IMR-90 (cell line): ENCODE data around the gene ZCCHC17. TPM values are rescaled to one million over a fixed set of nuclear protein-coding genes. Genes with fewer than 3 reads are reported as not detected.

Experiments used
- ATAC-seq: fragments of 200-7000 bp; cut with Tn5 transposase; 2 replicates; pipeline ENCODE4 v1.9.1; 2020; ENCODE audit warnings: low read depth, mild to moderate bottlenecking, moderate library complexity
- BruUV-seq: library from RNA; stranded (reverse); fragments of 400-500 nt; replicated peaks from 2 replicates; lab custom pipeline; 2021; lab: Mats Ljungman, UMichigan
- CTCF ChIA-PET: fragments of 300-600 bp; formaldehyde crosslinking; extraction: SDS; loops from one replicate; lab custom pipeline; 2021; ENCODE audit warnings: antibody characterized with exemption; lab: Yijun Ruan, JAX
- POLR2A ChIA-PET: fragments of 300-600 bp; sonication (Branson Sonifier 250); formaldehyde crosslinking; loops from one replicate; lab custom pipeline; 2022; ENCODE audit warnings: antibody characterized with exemption; ENCODE audit not compliant: unreplicated experiment; lab: Charles Lee
- DNase-seq: peaks from one replicate; pipeline ENCODE4 v3.0.0; 2013
- H2AFZ ChIP-seq: replicated peaks from 2 replicates; pipeline ENCODE3; 2013; ENCODE audit warnings: low read length, mild to moderate bottlenecking; ENCODE audit not compliant: poor library complexity
- H2AK5ac ChIP-seq: 2 replicates; pipeline ENCODE4 v1.6.1; 2013; ENCODE audit warnings: low read depth, low read length, inconsistent platforms
- H2AK9ac ChIP-seq: replicated peaks from 2 replicates; pipeline ENCODE3; 2013; ENCODE audit warnings: mild to moderate bottlenecking, low read depth, low read length, moderate library complexity; ENCODE audit not compliant: poor library complexity
- H2BK120ac ChIP-seq: 2 replicates; pipeline ENCODE4 v1.6.1; 2013; ENCODE audit warnings: low read depth, low read length, inconsistent platforms
- H2BK15ac ChIP-seq: 3 replicates; pipeline ENCODE4 v1.6.1; 2013; ENCODE audit warnings: low read depth, low read length, inconsistent platforms
- H2BK20ac ChIP-seq: 2 replicates; pipeline ENCODE4 v1.6.1; 2013; ENCODE audit warnings: low read depth, mild to moderate bottlenecking, inconsistent platforms, low read length, moderate library complexity
- H2BK5ac ChIP-seq: 2 replicates; pipeline ENCODE4 v1.6.1; 2013; ENCODE audit warnings: mild to moderate bottlenecking, low read depth, low read length, inconsistent platforms; ENCODE audit not compliant: poor library complexity, severe bottlenecking
- H3K14ac ChIP-seq: replicated peaks from 2 replicates; pipeline ENCODE4 v1.6.1; 2013; ENCODE audit warnings: low read depth, low read length, inconsistent platforms
- H3K18ac ChIP-seq: 2 replicates; pipeline ENCODE4 v1.6.1; 2013; ENCODE audit warnings: low read depth, low read length, control low read depth
- H3K23ac ChIP-seq: 2 replicates; pipeline ENCODE4 v1.6.1; 2013; ENCODE audit warnings: low read depth, low read length, inconsistent platforms
- H3K27ac ChIP-seq: 2 replicates; pipeline ENCODE4 v1.5.1; 2013; ENCODE audit warnings: mild to moderate bottlenecking, control low read depth, low read length; ENCODE audit not compliant: insufficient read depth
- H3K27me3 ChIP-seq: 2 replicates; pipeline ENCODE4 v1.6.1; 2013; ENCODE audit warnings: low read length; ENCODE audit not compliant: control insufficient read depth, insufficient read depth
- H3K36me3 ChIP-seq: 2 replicates; pipeline ENCODE4 v1.6.1; 2013; ENCODE audit warnings: low read length, mixed read lengths; ENCODE audit not compliant: control insufficient read depth, insufficient read depth
- H3K4ac ChIP-seq: 2 replicates; pipeline ENCODE4 v1.6.1; 2013; ENCODE audit warnings: low read depth, low read length, inconsistent platforms
- H3K4me1 ChIP-seq: 2 replicates; pipeline ENCODE4 v1.6.1; 2013; ENCODE audit warnings: low read length, mixed read lengths; ENCODE audit not compliant: control insufficient read depth, insufficient read depth
- H3K4me2 ChIP-seq: 2 replicates; pipeline ENCODE4 v1.6.1; 2013; ENCODE audit warnings: low read depth, mild to moderate bottlenecking, control low read depth, low read length, moderate library complexity
- H3K4me3 ChIP-seq: 2 replicates; pipeline ENCODE4 v1.5.1; 2013; ENCODE audit warnings: low read depth, mild to moderate bottlenecking, control low read depth, low read length, moderate library complexity; ENCODE audit not compliant: insufficient read depth
- H3K56ac ChIP-seq: 2 replicates; pipeline ENCODE4 v1.6.1; 2013; ENCODE audit warnings: low read length, inconsistent platforms; ENCODE audit not compliant: insufficient read depth; ENCODE audit errors: extremely low read depth
- H3K79me1 ChIP-seq, 2 experiments: 2 replicates each; pipeline ENCODE4 v1.6.1; 2013; ENCODE audit warnings: low read length in 2 of 2, inconsistent platforms in 1 of 2, low read depth in 1 of 2
- H3K9ac ChIP-seq: 2 replicates; pipeline ENCODE4 v1.6.1; 2013; ENCODE audit warnings: low read depth, low read length, control low read depth
- H3K9me1 ChIP-seq: 2 replicates; pipeline ENCODE4 v1.6.1; 2013; ENCODE audit warnings: low read length, inconsistent platforms; ENCODE audit not compliant: insufficient read depth
- H3K9me3 ChIP-seq: 2 replicates; pipeline ENCODE4 v1.6.1; 2013; ENCODE audit warnings: low read length; ENCODE audit not compliant: control insufficient read depth, insufficient read depth
- H4K20me1 ChIP-seq: 2 replicates; pipeline ENCODE4 v1.6.1; 2013; ENCODE audit warnings: low read length, inconsistent platforms; ENCODE audit not compliant: insufficient read depth
- H4K5ac ChIP-seq: 2 replicates; pipeline ENCODE4 v1.6.1; 2013; ENCODE audit warnings: mild to moderate bottlenecking, low read depth, low read length, control low read depth
- H4K8ac ChIP-seq, 2 experiments: 2 replicates each; pipeline ENCODE4 v1.6.1; 2013; ENCODE audit warnings: low read depth in 2 of 2, low read length in 2 of 2, control low read depth in 1 of 2, inconsistent platforms in 1 of 2
- H4K91ac ChIP-seq: 2 replicates; pipeline ENCODE4 v1.6.1; 2013; ENCODE audit warnings: low read depth, low read length, inconsistent platforms; ENCODE audit not compliant: insufficient read depth
- MAZ ChIP-seq: IDR thresholded peaks from 2 replicates; pipeline ENCODE4 v1.6.1; 2012; ENCODE audit warnings: low read depth, mild to moderate bottlenecking, low read length, improper control_type of control experiment, moderate library complexity, borderline replicate concordance
- NFE2L2 ChIP-seq: fragments of 150-350 bp; IDR thresholded peaks from 2 replicates; pipeline ENCODE4 v1.6.1; 2016; ENCODE audit warnings: low read depth, mild to moderate bottlenecking, low read length
- RCOR1 ChIP-seq: IDR thresholded peaks from 2 replicates; pipeline ENCODE4 v1.6.1; 2012; ENCODE audit warnings: mild to moderate bottlenecking, low read length, improper control_type of control experiment; ENCODE audit not compliant: insufficient replicate concordance
- WGBS, 2 experiments: methylation state at CpG; one replicate each; pipeline versions ENCODE4 v1.1.5 to v1.1.7; 2013; ENCODE audit warnings: missing lambda C conversion rate in 2 of 2; ENCODE audit not compliant: insufficient read length in 1 of 2; ENCODE audit errors: extremely low coverage in 2 of 2; 5-methylcytosine and 5-hydroxymethylcytosine counted together
- dilution Hi-C: fragments of 300-500 bp; cut with HindIII; formaldehyde crosslinking; loops from one replicate; pipeline ENCODE4 v1.14.3; 2018; ENCODE audit warnings: low sequenced_read_pairs; ENCODE audit not compliant: unreplicated experiment
- in situ Hi-C: fragments of 300-500 bp; cut with MboI; formaldehyde crosslinking; loops from 3 replicates; pipeline ENCODE4 v1.14.3; 2019; ENCODE audit warnings: low sequenced_read_pairs, inconsistent platforms, mixed read lengths
- intact Hi-C: fragments of 100-400 bp; cut with micrococcal nuclease; formaldehyde crosslinking; loops from 2 replicates; pipeline ENCODE4 v1.10.0; 2022
- polyA plus RNA-seq, 3 experiments: library from polyadenylated mRNA; depleted of rRNA; stranded (reverse); fragments of >200 nt; gene quantifications; 2 replicates each; pipeline ENCODE4 v1.2.3, GENCODE V29; 2012; ENCODE audit warnings: low replicate concordance in 1 of 3
- total RNA-seq: library from RNA; depleted of rRNA; stranded (reverse); fragments of >200 nt; gene quantifications from 2 replicates; pipeline ENCODE4 v1.2.3, GENCODE V29; 2012

ZCCHC17 gene
- total and polyA plus RNA-seq, 2 of the 4 experiments (the other 2 are of a cell fraction): 48.4 to 48.9 TPM

DNA sequence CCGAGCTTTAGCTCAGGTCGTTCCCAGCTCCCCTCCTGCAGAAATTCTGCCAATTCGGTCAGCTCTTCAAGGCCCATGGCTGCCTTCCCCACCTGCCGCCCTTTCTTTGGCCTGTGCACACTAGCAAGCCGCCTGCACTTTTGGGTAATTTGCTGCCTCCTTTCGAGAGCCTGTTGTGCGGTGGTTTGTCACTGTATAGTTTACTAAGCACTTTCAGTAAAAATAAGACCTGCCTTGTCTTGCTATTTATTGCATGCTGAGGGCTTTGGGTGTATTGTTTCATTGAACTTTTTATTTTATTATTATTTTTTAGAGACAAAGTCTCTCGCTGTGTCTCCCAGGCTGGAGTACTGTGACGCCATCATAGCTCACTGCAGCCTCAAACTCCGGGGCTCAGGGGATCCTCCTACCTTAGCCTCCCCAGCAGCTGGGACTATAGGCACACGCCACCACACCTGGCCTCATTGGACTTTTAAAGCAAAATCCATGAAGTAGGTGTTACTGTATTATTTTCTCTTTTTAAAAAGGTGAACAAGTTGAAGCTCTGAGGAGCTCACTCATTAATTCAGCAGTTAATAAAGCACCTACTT is 77.2 kb downstream of the ZCCHC17 start:
- BruUV-seq: no TSS peak
- WGBS, 2 experiments: 0% methylated on average over 3 of the region's 11 CpGs; no CpG with 5 or more reads in 1 of the 2 experiments
- dilution Hi-C loops: no loop called here

More for the DNA sequence above, 77.2 kb downstream of the ZCCHC17 start:
- H2BK120ac ChIP-seq: no peak overlapping the region
- H3K27ac ChIP-seq: no peak overlapping the region
- peaks cover 7% of the 10 kb centered on the region for H3K4me1 ChIP-seq
- TF ChIP-seq NFE2L2 (no peak), RCOR1 (no peak), MAZ (no peak)
- H3K23ac ChIP-seq: no peak overlapping the region
- no peaks in the 10 kb centered on the region for H3K27me3 ChIP-seq
- no peak overlapping the region for H3K4ac ChIP-seq
- CTCF ChIA-PET: interaction anchor here (0.9 to 1.1 kb wide), 3 partner anchors 14 to 48 kb away, joined by 3 to 5 read pairs (median 4); no protein-coding TSS in a partner anchor
- DNase-seq (no peak), ATAC-seq (no peak)
- in situ Hi-C loops: no loop called here
- H4K8ac ChIP-seq: peak overlapping the region in 1 of 2 experiments; percentile 68; a peak in 2 of 4 replicates
- peak overlapping the region; percentile 46 for H2AK9ac ChIP-seq
- no peak overlapping the region; the same call in 1 of the 2 replicates for H2AK5ac ChIP-seq
- peak overlapping the region; percentile 88 for H2AFZ ChIP-seq
- no peaks in the 10 kb centered on the region for H4K20me1 ChIP-seq
- H4K5ac ChIP-seq: 0 out of 2 replicates have a peak overlapping the region, but pooled peaks have one; percentile 56
- no peaks in the 10 kb centered on the region for H3K36me3 ChIP-seq
- peak overlapping the region; percentile 26; the same call in 1 of the 2 replicates for H3K9ac ChIP-seq
- POLR2A ChIA-PET: interaction anchor here (0.6 kb wide), 1 partner anchor 598 kb away, joined by 11 read pairs; no protein-coding TSS in a partner anchor
- peak overlapping the region; percentile 78 for H3K4me2 ChIP-seq
- peak overlapping the region; percentile 27; the same call in 1 of the 2 replicates for H4K91ac ChIP-seq
- H3K4me3 ChIP-seq: no peak overlapping the region
- no peak overlapping the region for H2BK5ac ChIP-seq
- no peak overlapping the region for H2BK15ac ChIP-seq
- peaks cover 7% of the 10 kb centered on the region for H3K9me1 ChIP-seq
- H3K9me3 ChIP-seq: no peaks in the 10 kb centered on the region
- H2BK20ac ChIP-seq: no peak overlapping the region
- H3K56ac ChIP-seq: no peak overlapping the region
- H3K18ac ChIP-seq: no peak overlapping the region
- H3K14ac ChIP-seq: 0 out of 2 replicates have a peak overlapping the region, but pooled peaks have one; percentile 14
- intact Hi-C loops: no loop called here
- H3K79me1 ChIP-seq: no peaks in the 10 kb centered on the region
